ENCODE measurements around the gene ADAM12. TPM values are rescaled to one million over a fixed set of nuclear protein-coding genes. Genes with fewer than 3 reads are reported as not detected.

Gene ADAM12
- total RNA-seq, 1 experiment from 2014 or later: 16.8 TPM

- ChIA-PET POLR2A (ENCODE audit: unreplicated experiment) (no interaction called here), CTCF (no interaction called here)
- no peak overlapping the region for H3K4me3 ChIP-seq
- H3K27me3 ChIP-seq (ENCODE audit: insufficient read depth, low read depth): no peaks in the 10 kb centered on the region
- H3K79me2 ChIP-seq (ENCODE audit: low read depth): no peaks in the 10 kb centered on the region
- TF ChIP-seq CTCF (conservative IDR thresholded peaks at IDR 0.05): no peak
- TF ChIP-seq EZH2 (IDR thresholded peaks at IDR 0.05; ENCODE audit: low read depth): no peak
- H2AFZ ChIP-seq: no peak overlapping the region
- H3K4me1 ChIP-seq (replicated peaks; ENCODE audit: insufficient read depth): no peaks in the 10 kb centered on the region
- no peak overlapping the region for H3K4me2 ChIP-seq
- H4K20me1 ChIP-seq (ENCODE audit: insufficient read depth): no peaks in the 10 kb centered on the region
- BruUV-seq (replicated peaks): no TSS peak
- H3K36me3 ChIP-seq (ENCODE audit: low read depth): no peaks in the 10 kb centered on the region
- no peak overlapping the region for H3K27ac ChIP-seq
- DNase-seq: no peak
- intact Hi-C loops (cut with micrococcal nuclease; ENCODE audit: unreplicated experiment): no loop called here
- no peaks in the 10 kb centered on the region for H3F3A ChIP-seq (ENCODE audit: insufficient read depth, low read depth)
- H3K9me3 ChIP-seq (ENCODE audit: insufficient read depth, low read depth): no peaks in the 10 kb centered on the region
- no peaks in the 10 kb centered on the region for H3K9me2 ChIP-seq (ENCODE audit: insufficient read depth)
Observed at GRCh38 chr10:125964558-125964957, 423.7 kb downstream of the ADAM12 start.
